ENCODE results near the gene SSBP4. TPM values are rescaled to one million over a fixed set of nuclear protein-coding genes. Genes with fewer than 3 reads are reported as not detected.

The SSBP4 gene
- total and polyA plus RNA-seq, 9 of the 15 experiments (the other 6 are each of a cell fraction or from before 2014, with no cell fraction given), result 1.1 to 189 (median 39.0) TPM

DNA sequence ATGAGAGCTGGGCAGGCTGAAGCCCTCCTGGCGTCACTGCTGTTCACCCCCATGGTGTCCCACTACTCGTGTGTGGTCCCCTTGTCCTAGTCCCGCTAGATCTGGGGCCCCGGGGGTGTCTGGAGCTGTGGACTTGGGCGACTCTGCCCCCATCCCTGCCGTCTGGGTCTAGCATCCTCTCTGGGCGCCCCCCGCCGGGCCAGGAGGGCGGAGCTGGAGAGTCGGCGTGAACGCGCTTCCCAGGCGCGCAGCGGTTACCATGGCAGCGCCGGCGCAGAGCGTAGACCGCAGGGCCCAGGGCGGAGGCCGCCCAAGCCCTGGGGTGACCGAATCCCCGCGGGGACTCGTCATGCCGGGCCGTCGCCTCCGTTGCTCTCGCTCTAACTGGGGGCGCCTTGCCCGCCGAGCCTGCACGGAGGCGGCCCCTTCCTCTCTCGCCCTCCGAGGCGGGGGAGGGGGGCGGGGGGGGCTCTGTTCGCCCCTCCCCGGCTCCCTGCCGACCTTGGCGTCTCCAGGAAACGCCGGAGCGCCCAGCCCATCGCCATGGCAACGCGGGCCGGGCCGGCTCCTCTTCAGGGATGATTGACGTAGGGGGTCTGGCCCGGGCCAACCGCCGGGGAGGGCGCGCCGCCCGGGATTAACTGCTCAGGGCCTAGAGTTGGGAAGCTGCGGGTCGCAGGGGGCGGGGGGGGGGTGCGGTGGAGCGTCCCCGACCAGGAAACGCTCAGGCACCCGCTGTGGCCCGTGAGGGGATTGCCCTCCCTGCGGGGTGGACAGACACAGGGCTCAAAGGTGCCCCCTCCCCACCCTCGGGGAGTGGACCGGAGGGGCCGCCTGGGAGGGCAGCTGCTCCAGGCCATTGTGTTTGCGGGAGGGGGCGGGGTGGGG lies 9.8 kb downstream of the SSBP4 start (continued):
- TF ChIP-seq, protein P1, sequence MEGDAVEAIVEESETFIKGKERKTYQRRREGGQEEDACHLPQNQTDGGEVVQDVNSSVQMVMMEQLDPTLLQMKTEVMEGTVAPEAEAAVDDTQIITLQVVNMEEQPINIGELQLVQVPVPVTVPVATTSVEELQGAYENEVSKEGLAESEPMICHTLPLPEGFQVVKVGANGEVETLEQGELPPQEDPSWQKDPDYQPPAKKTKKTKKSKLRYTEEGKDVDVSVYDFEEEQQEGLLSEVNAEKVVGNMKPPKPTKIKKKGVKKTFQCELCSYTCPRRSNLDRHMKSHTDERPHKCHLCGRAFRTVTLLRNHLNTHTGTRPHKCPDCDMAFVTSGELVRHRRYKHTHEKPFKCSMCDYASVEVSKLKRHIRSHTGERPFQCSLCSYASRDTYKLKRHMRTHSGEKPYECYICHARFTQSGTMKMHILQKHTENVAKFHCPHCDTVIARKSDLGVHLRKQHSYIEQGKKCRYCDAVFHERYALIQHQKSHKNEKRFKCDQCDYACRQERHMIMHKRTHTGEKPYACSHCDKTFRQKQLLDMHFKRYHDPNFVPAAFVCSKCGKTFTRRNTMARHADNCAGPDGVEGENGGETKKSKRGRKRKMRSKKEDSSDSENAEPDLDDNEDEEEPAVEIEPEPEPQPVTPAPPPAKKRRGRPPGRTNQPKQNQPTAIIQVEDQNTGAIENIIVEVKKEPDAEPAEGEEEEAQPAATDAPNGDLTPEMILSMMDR (IDR thresholded peaks at IDR 0.05 in 2 of 3, conservative IDR thresholded peaks at IDR 0.05 in 1 of 3; ENCODE audit: insufficient read depth in 2 of 3, low read depth in 1 of 3, low read length in 3 of 3), result 0 out of 6 replicates have a peak, but pooled peaks of 1 of the 3 experiments have one; percentile 0
- TF ChIP-seq ZNF449 (CRISPR knock-in tag; IDR thresholded peaks at IDR 0.05) (no peak), KLF1 (tag; IDR thresholded peaks at IDR 0.05) (peak; percentile 68; the same call in 1 of the 2 replicates), CBX5 (IDR thresholded peaks at IDR 0.05; ENCODE audit: borderline replicate concordance, low read depth) (no peak), NR4A1 (CRISPR knock-in tag; IDR thresholded peaks at IDR 0.05) (no peak), NR4A1 (tag; IDR thresholded peaks at IDR 0.05) (no peak), ILK (tag; IDR thresholded peaks at IDR 0.05; ENCODE audit: borderline replicate concordance, low read depth) (no peak), DPF2 (IDR thresholded peaks at IDR 0.05) (no peak), NONO (IDR thresholded peaks at IDR 0.05; ENCODE audit: low read depth in 2 of 2, low read length in 1 of 2) (no peak), MYNN (IDR thresholded peaks at IDR 0.05) (peak; percentile 96), MYNN (CRISPR knock-in tag; IDR thresholded peaks at IDR 0.05) (peak; percentile 73), RAD21 (CRISPR knock-in tag; conservative IDR thresholded peaks at IDR 0.05 in 1 of 2, IDR thresholded peaks at IDR 0.05 in 1 of 2) (no peak), RBM22 (IDR thresholded peaks at IDR 0.05; ENCODE audit: low read depth, low read length, poor library complexity, severe bottlenecking) (peak; percentile 97), EGR1 (conservative IDR thresholded peaks at IDR 0.05) (peak; percentile 68), CXXC5 (CRISPR knock-in tag; IDR thresholded peaks at IDR 0.05) (peak; percentile 83), U2AF2 (optimal IDR thresholded peaks at IDR 0.05; ENCODE audit: low read depth, low read length) (no peak)
- TF ChIP-seq, protein P2, sequence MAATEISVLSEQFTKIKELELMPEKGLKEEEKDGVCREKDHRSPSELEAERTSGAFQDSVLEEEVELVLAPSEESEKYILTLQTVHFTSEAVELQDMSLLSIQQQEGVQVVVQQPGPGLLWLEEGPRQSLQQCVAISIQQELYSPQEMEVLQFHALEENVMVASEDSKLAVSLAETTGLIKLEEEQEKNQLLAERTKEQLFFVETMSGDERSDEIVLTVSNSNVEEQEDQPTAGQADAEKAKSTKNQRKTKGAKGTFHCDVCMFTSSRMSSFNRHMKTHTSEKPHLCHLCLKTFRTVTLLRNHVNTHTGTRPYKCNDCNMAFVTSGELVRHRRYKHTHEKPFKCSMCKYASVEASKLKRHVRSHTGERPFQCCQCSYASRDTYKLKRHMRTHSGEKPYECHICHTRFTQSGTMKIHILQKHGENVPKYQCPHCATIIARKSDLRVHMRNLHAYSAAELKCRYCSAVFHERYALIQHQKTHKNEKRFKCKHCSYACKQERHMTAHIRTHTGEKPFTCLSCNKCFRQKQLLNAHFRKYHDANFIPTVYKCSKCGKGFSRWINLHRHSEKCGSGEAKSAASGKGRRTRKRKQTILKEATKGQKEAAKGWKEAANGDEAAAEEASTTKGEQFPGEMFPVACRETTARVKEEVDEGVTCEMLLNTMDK (IDR thresholded peaks at IDR 0.05; ENCODE audit: borderline replicate concordance, insufficient read depth, low read depth, low read length, poor library complexity, severe bottlenecking), result peak; percentile 58
- TF ChIP-seq, protein P3, sequence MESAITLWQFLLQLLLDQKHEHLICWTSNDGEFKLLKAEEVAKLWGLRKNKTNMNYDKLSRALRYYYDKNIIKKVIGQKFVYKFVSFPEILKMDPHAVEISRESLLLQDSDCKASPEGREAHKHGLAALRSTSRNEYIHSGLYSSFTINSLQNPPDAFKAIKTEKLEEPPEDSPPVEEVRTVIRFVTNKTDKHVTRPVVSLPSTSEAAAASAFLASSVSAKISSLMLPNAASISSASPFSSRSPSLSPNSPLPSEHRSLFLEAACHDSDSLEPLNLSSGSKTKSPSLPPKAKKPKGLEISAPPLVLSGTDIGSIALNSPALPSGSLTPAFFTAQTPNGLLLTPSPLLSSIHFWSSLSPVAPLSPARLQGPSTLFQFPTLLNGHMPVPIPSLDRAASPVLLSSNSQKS (CRISPR knock-in tag; IDR thresholded peaks at IDR 0.05), result no peak
- TF ChIP-seq, protein P4, sequence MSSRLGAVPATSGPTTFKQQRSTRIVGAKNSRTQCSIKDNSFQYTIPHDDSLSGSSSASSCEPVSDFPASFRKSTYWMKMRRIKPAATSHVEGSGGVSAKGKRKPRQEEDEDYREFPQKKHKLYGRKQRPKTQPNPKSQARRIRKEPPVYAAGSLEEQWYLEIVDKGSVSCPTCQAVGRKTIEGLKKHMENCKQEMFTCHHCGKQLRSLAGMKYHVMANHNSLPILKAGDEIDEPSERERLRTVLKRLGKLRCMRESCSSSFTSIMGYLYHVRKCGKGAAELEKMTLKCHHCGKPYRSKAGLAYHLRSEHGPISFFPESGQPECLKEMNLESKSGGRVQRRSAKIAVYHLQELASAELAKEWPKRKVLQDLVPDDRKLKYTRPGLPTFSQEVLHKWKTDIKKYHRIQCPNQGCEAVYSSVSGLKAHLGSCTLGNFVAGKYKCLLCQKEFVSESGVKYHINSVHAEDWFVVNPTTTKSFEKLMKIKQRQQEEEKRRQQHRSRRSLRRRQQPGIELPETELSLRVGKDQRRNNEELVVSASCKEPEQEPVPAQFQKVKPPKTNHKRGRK (tag; IDR thresholded peaks at IDR 0.05), result no peak

Measured in K562 (cell line).